GM12864 (cell line): Measurements from ENCODE around the gene CYP27A1.

Experiments used
- DNase-seq: peaks from one replicate; pipeline ENCODE4 v3.0.0-alpha.2; 2011; ENCODE audit warnings: low read depth
- H3K4me3 ChIP-seq: 2 replicates; pipeline ENCODE4 v1.5.1; 2011; ENCODE audit warnings: mild to moderate bottlenecking, low read depth, low read length, control low read depth
- CTCF ChIP-seq: IDR thresholded peaks from 2 replicates; pipeline ENCODE4 v1.5.1; 2011; ENCODE audit warnings: low read depth, mild to moderate bottlenecking, moderate library complexity, low read length, control low read depth, inconsistent platforms; ENCODE audit errors: missing control alignments

The CYP27A1 gene

GRCh38 chr2:218781691-218782527 lies at the start of gene CYP27A1:
Gene CYP27A1, plus strand, starts transcription at chr2:218782147. Its CDS starts 36 bp downstream, at chr2:218782183.
- no peak within 1 kb of the TSS for H3K4me3 ChIP-seq
- no peak for DNase-seq
- no peak for TF ChIP-seq CTCF

DNA sequence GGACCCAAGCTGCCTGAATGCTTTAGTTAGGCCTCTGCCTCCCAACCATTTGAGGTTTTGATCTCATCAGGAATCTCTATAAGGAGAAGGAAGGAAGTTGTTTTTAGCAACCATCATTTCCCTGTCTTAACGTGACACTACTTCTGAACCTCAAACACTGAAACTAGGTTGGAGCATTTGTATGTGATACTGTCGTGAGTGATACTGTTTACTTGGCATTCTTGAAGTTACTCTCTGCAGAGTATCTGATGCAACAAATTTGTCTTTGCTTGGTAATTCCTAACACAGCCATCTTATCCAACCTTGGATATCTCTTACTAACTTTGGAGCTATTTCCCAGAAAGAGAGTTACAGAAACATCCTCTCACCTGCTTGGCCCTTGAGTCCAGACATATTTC lies 49.2 kb upstream of the CYP27A1 start:
- no peak overlapping the region for H3K4me3 ChIP-seq
- no peak for TF ChIP-seq CTCF
- no peak for DNase-seq

DNA sequence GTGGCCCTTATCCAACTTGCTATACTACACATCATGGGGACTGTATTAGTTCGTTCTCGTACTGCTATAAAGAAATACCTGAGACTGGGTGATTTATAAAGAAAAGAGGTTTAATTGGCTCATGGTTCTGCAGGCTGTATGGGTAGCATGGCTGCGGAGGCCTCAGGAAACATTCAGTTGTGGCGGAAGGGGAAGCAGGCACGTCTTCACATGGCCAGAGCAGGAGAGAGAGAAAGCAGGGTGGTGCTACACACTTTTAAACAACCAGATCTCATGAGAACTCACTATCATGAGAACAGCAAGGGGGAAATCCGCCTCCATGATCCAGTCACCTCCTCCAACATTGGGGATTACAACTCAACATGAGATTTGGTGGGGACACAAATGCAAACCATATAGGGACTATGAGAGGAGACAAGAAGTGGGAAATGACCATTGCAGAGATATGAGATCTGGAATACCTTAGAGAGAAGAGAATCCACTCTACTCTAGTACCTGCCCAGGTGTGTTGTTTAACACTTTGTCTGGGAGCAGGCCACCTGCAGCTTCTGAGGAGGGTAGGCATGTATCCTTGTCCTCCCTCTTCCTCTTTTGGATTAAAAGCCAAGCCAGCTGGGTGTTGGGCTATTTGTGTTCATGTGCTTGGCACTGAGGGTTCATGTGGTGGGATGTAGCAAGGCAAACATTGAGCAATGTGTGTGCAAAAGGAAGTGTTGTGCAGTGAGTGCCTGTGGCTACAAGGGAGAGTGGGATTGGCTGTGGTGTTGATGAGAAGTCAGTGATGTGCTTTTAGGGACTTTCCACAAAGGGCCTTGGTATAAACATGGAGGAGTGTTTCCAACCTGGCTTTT lies 48.6 kb upstream of the CYP27A1 start:
- no peak for TF ChIP-seq CTCF
- peak; percentile 46 for DNase-seq
- no peak overlapping the region for H3K4me3 ChIP-seq

- DNase-seq, result no peak
- no peak for TF ChIP-seq CTCF
Observed at GRCh38 chr2:218734190-218734975, 47.6 kb upstream of the CYP27A1 start.

DNA sequence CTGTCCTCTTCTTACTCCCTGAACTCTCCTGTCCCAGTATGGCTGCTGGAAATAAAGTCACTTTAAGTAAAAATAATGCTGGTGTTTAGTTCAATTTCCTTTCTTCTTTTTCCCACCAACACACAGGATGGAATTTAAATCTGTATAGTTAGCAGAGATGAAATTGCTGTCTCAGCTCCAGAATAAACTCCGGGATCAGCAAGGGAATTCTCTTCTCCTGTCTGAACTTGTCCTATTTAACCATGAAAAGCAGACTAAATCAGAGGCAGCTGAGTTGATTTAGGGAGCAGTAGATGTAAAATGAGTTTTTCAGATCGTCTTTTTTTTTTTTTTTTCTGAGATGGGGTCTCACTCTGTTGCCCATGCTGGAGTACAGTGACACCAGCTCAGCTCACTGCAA lies 45.4 kb upstream of the CYP27A1 start:
- no peak for DNase-seq
- no peak for TF ChIP-seq CTCF
- no peak overlapping the region for H3K4me3 ChIP-seq

More at GRCh38 chr2:218734190-218734975, 47.6 kb upstream of the CYP27A1 start:
- no peak overlapping the region for H3K4me3 ChIP-seq

GRCh38 chr2:218743068-218743467 lies 38.9 kb upstream of the CYP27A1 start:
- no peak for TF ChIP-seq CTCF

More at GRCh38 chr2:218743068-218743467, 38.9 kb upstream of the CYP27A1 start:
- DNase-seq, result peak; percentile 43
- H3K4me3 ChIP-seq, result no peak overlapping the region
